Measurements from ENCODE around the gene CCAR1. TPM values are rescaled to one million over a fixed set of nuclear protein-coding genes. Genes with fewer than 3 reads are reported as not detected.
"Not testable (repeated sequence)": the region's sequence is repeated elsewhere in the genome, so short reads cannot be mapped to it uniquely, and the experiment has no call there.

The CCAR1 gene
- total RNA-seq, 2 experiments from 2014 or later, result 86.7 to 111 TPM

- no peak for DNase-seq
- H3K27ac Mint-ChIP-seq, result no peak overlapping the region
- H3K36me3 Mint-ChIP-seq (ENCODE audit: low read depth), result peaks cover 55% of the 10 kb centered on the region
- ChIA-PET CTCF (interaction anchor here (0.6 kb wide), 2 partner anchors 123 to 351 kb away, joined by 3 to 6 read pairs; no protein-coding TSS in a partner anchor), POLR2A (interaction anchor here (0.6 kb wide), 1 partner anchor 284 kb away, joined by 3 read pairs; no protein-coding TSS in a partner anchor)
- no peaks in the 10 kb centered on the region for H3K9me3 Mint-ChIP-seq
- H3K4me3 Mint-ChIP-seq, result no peak overlapping the region
- no peaks in the 10 kb centered on the region for H3K27me3 Mint-ChIP-seq
- H3K4me1 Mint-ChIP-seq, result no peaks in the 10 kb centered on the region
Measured at GRCh38 chr10:68781613-68782574, 60.9 kb downstream of the CCAR1 start.

GRCh38 chr10:68784476-68784875 lies 63.4 kb downstream of the CCAR1 start:
- H3K4me1 Mint-ChIP-seq, result no peaks in the 10 kb centered on the region
- ChIA-PET POLR2A (no interaction called here), CTCF (interaction anchor here (0.6 to 1.2 kb wide), 4 partner anchors 31 to 164 kb away, joined by 3 to 6 read pairs (median 3); no protein-coding TSS in a partner anchor)
- no peaks in the 10 kb centered on the region for H3K9me3 Mint-ChIP-seq
- peaks cover 41% of the 10 kb centered on the region for H3K36me3 Mint-ChIP-seq (ENCODE audit: low read depth)
- no peak overlapping the region for H3K4me3 Mint-ChIP-seq
- H3K27ac Mint-ChIP-seq, result no peak overlapping the region
- no peaks in the 10 kb centered on the region for H3K27me3 Mint-ChIP-seq
- no peak for DNase-seq

DNA sequence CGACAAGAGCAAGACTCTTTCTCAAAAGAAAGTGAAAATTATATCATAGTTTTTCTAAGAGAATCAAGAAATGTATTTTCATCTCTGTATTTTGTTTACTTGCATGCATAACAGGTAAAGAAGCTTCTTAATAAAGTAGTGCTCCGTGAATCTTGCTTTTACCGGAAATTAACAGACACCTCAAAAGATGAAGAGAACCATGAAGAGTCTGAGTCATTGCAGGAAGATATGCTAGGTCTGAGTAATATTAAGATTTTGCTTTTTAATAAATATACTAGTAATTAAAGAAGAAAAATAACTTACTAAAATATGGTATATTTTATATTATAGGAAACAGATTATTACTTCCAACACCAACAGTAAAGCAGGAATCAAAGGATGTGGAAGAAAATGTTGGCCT lies 66.8 kb downstream of the CCAR1 start:
- no peak for DNase-seq
- H3K9me3 Mint-ChIP-seq, result no peaks in the 10 kb centered on the region
- H3K4me3 Mint-ChIP-seq, result no peak overlapping the region
- ChIA-PET CTCF (interaction anchor here (0.6 to 1.1 kb wide), 2 partner anchors 22 to 331 kb away, joined by 3 read pairs; no protein-coding TSS in a partner anchor), POLR2A (no interaction called here)
- no peaks in the 10 kb centered on the region for H3K4me1 Mint-ChIP-seq
- H3K36me3 Mint-ChIP-seq (ENCODE audit: low read depth), result peaks cover 29% of the 10 kb centered on the region
- no peak overlapping the region for H3K27ac Mint-ChIP-seq
- no peaks in the 10 kb centered on the region for H3K27me3 Mint-ChIP-seq

DNA sequence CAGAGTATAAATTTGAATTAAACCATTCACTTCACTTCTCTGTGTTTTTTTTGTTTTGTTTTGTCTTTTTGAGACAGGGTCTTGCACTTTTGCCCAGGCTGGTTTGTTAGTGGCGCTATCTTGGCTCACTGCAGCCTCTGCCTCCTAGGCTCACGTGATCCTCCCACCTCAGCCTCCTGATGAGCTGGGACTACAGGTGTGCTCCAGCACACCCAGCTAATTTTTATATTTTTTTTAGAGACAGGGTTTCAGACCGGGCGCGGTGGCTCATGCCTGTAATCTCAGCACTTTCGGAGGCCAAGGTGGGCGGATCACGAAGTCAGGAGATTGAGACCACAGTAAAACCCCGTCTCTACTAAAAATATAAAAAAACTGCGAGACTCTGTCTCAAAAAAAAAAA lies 69.4 kb downstream of the CCAR1 start:
- Mint-ChIP-seq H3K36me3 (ENCODE audit: low read depth) (peaks cover 26% of the 10 kb centered on the region), H3K27ac (no peak overlapping the region), H3K4me1 (no peaks in the 10 kb centered on the region), H3K27me3 (no peaks in the 10 kb centered on the region), H3K4me3 (no peak overlapping the region), H3K9me3 (no peaks in the 10 kb centered on the region)
- CTCF ChIA-PET, result no interaction called here
- DNase-seq, result no peak
- POLR2A ChIA-PET, result no interaction called here

DNA sequence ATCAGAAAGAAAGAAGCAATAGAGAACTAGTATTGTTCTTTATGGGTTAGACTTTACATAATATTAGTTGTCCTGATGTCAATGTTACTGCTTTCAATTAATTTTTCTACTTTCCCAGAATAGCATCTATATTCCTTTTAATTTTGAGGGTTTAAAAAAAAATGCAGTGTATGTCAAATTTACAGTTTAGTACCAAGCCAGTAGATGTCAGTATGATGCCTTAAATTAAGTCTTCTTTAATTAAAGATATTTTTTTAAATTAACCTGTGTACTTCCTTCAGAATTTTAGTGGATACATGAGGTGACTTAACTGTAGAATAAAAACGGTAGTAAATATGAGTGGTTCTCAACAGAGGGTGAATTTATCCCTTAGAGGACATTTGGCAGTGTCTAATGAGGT lies 71.1 kb downstream of the CCAR1 start:
- no peak overlapping the region for H3K4me3 Mint-ChIP-seq
- CTCF ChIA-PET, result interaction anchor here (0.7 kb wide), 1 partner anchor 26 kb away, joined by 3 read pairs; no protein-coding TSS in a partner anchor
- H3K4me1 Mint-ChIP-seq, result no peaks in the 10 kb centered on the region
- H3K9me3 Mint-ChIP-seq, result no peaks in the 10 kb centered on the region
- H3K27ac Mint-ChIP-seq, result no peak overlapping the region
- H3K36me3 Mint-ChIP-seq (ENCODE audit: low read depth), result peaks cover 14% of the 10 kb centered on the region
- H3K27me3 Mint-ChIP-seq, result no peaks in the 10 kb centered on the region
- POLR2A ChIA-PET, result no interaction called here
- no peak for DNase-seq

DNA sequence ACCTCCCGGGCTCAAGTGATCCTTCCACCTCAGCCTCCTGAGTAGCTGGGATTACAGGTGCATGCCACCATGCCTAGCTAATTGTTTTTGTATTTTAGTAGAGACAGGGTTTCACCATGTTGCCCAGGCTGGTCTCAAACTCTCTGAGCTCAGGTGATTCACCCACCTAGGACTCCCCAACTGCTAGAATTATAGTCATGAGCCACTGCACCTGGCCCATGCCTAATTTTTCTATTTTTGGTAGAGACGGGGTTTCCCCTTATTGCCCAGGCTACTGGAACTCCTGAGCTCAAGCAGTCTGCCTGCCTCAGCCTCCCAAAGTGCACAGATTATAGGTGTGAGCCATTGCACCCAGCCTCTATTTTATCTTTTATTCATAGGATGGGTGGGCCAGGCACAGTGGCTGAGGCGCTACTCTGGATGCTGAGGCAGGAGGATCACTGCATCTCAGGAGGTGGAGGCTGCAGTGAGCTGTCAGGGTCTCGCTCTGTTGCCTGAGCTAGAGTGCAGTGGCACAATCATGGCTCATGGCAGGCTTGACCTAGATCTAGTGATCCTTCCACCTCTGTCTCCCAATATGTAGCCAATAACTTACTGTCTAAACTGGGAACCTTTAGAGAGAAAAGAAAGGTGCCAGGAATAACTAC lies 75.0 kb downstream of the CCAR1 start:
- DNase-seq, result no peak
- POLR2A ChIA-PET, result no interaction called here
- peaks cover 14% of the 10 kb centered on the region for H3K36me3 Mint-ChIP-seq (ENCODE audit: low read depth)
- H3K4me3 Mint-ChIP-seq, result no peak overlapping the region
- no peaks in the 10 kb centered on the region for H3K27me3 Mint-ChIP-seq
- no peak overlapping the region for H3K27ac Mint-ChIP-seq
- H3K9me3 Mint-ChIP-seq, result no peaks in the 10 kb centered on the region
- no peaks in the 10 kb centered on the region for H3K4me1 Mint-ChIP-seq
- CTCF ChIA-PET, result no interaction called here

GRCh38 chr10:68796605-68797004 lies 75.6 kb downstream of the CCAR1 start:
- H3K4me3 Mint-ChIP-seq, result no peak overlapping the region
- H3K4me1 Mint-ChIP-seq, result no peaks in the 10 kb centered on the region
- no peak for DNase-seq
- H3K9me3 Mint-ChIP-seq, result no peaks in the 10 kb centered on the region
- peaks cover 12% of the 10 kb centered on the region for H3K36me3 Mint-ChIP-seq (ENCODE audit: low read depth)
- H3K27me3 Mint-ChIP-seq, result no peaks in the 10 kb centered on the region
- H3K27ac Mint-ChIP-seq, result no peak overlapping the region
- POLR2A ChIA-PET, result no interaction called here
- CTCF ChIA-PET, result no interaction called here

- H3K9me3 Mint-ChIP-seq, result no peaks in the 10 kb centered on the region
- DNase-seq, result no peak
- H3K27ac Mint-ChIP-seq, result no peak overlapping the region
- no peak overlapping the region for H3K4me3 Mint-ChIP-seq
- ChIA-PET POLR2A (no interaction called here), CTCF (interaction anchor here (0.6 kb wide), 1 partner anchor 25 kb away, joined by 3 read pairs; no protein-coding TSS in a partner anchor)
- H3K4me1 Mint-ChIP-seq, result no peaks in the 10 kb centered on the region
- H3K27me3 Mint-ChIP-seq, result no peaks in the 10 kb centered on the region
- H3K36me3 Mint-ChIP-seq (ENCODE audit: low read depth), result peaks cover 8% of the 10 kb centered on the region
Measured at GRCh38 chr10:68800211-68800610, 79.2 kb downstream of the CCAR1 start.

GRCh38 chr10:68804692-68805091 lies 83.7 kb downstream of the CCAR1 start:
- CTCF ChIA-PET, result no interaction called here
- Mint-ChIP-seq H3K36me3 (ENCODE audit: low read depth) (no peaks in the 10 kb centered on the region), H3K27me3 (no peaks in the 10 kb centered on the region), H3K4me1 (peaks cover 2% of the 10 kb centered on the region), H3K4me3 (no peak overlapping the region), H3K27ac (no peak overlapping the region), H3K9me3 (no peaks in the 10 kb centered on the region)
- POLR2A ChIA-PET, result no interaction called here
- DNase-seq, result no peak

- H3K4me1 Mint-ChIP-seq; H3K36me3 Mint-ChIP-seq (ENCODE audit: low read depth); H3K9me3 Mint-ChIP-seq; POLR2A ChIA-PET; DNase-seq; CTCF ChIA-PET; H3K27me3 Mint-ChIP-seq; H3K4me3 Mint-ChIP-seq; H3K27ac Mint-ChIP-seq: not testable (repeated sequence)
Measured at GRCh38 chr10:68810830-68811229, 89.8 kb downstream of the CCAR1 start.

GRCh38 chr10:68811314-68812009 lies 90.4 kb downstream of the CCAR1 start:
- ChIA-PET POLR2A (no interaction called here), CTCF (no interaction called here)

GRCh38 chr10:68812420-68812819 lies 91.4 kb downstream of the CCAR1 start:
- CTCF ChIA-PET, result interaction anchor here (0.6 kb wide), 1 partner anchor 169 kb away, joined by 3 read pairs; no protein-coding TSS in a partner anchor
- H3K27ac Mint-ChIP-seq, result no peak overlapping the region
- no peak for DNase-seq
- H3K36me3 Mint-ChIP-seq (ENCODE audit: low read depth), result no peaks in the 10 kb centered on the region
- H3K4me3 Mint-ChIP-seq, result no peak overlapping the region
- no peaks in the 10 kb centered on the region for H3K4me1 Mint-ChIP-seq
- no peaks in the 10 kb centered on the region for H3K27me3 Mint-ChIP-seq
- POLR2A ChIA-PET, result no interaction called here
- no peaks in the 10 kb centered on the region for H3K9me3 Mint-ChIP-seq

More at GRCh38 chr10:68811314-68812009, 90.4 kb downstream of the CCAR1 start:
- no peak overlapping the region for H3K27ac Mint-ChIP-seq
- no peaks in the 10 kb centered on the region for H3K27me3 Mint-ChIP-seq
- no peak for DNase-seq
- H3K4me1 Mint-ChIP-seq, result no peaks in the 10 kb centered on the region
- H3K4me3 Mint-ChIP-seq, result no peak overlapping the region
- H3K9me3 Mint-ChIP-seq, result no peaks in the 10 kb centered on the region
- H3K36me3 Mint-ChIP-seq (ENCODE audit: low read depth), result no peaks in the 10 kb centered on the region

DNA sequence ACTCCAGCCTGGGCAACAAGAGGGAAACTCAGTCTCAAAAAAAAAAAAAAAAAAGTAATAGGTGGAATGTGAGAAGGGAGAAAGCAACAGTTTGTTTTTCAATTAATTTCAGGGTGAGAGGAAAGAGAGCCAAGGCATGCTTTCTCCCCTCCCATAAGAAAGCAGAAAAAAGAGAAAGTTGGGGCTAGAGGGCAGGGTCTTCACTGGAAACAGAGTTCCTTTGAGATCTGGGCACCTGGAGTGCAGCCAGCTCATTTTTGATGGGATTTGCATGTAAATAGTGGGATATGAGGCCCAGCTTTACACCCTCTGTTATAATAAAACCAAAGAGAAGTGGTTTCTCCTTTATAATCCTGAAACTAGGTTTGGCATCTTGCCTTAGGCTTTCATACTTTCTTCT lies 92.5 kb downstream of the CCAR1 start:
- DNase-seq, result no peak
- Mint-ChIP-seq H3K27me3 (no peaks in the 10 kb centered on the region), H3K9me3 (no peaks in the 10 kb centered on the region), H3K36me3 (ENCODE audit: low read depth) (no peaks in the 10 kb centered on the region), H3K4me3 (no peak overlapping the region), H3K27ac (no peak overlapping the region), H3K4me1 (no peaks in the 10 kb centered on the region)
- POLR2A ChIA-PET, result no interaction called here
- CTCF ChIA-PET, result interaction anchor here (0.6 to 0.7 kb wide), 2 partner anchors 63 to 603 kb away, joined by 3 to 4 read pairs; partner anchors contain the start of gene TACR2

Measured in activated CD4-positive, alpha-beta T cell treated with anti-CD3 and anti-CD28 coated beads, Interleukin-2, amount 10 ng/mL, durations not matched to agents 7 days and 5 days (primary cell).